HG03159 (cell line): Measurements from ENCODE around the gene MRM1.
A peak's percentile ranks its signal among the peaks of the same experiment; 100 is the strongest.

ENCODE experiments used
- ATAC-seq: cut with Tn5 transposase; IDR thresholded peaks from one replicate; pipeline ENCODE4 v1.9.1; 2021; ENCODE audit warnings: mild to moderate bottlenecking, moderate library complexity; ENCODE audit not compliant: unreplicated experiment

MRM1 gene

GRCh38 chr17:36601303-36602029 is at the start of gene MRM1:
MRM1 (plus strand) TSS chr17:36601583; CDS start chr17:36601811, 228 bp downstream.
- ATAC-seq = peak; percentile 75

DNA sequence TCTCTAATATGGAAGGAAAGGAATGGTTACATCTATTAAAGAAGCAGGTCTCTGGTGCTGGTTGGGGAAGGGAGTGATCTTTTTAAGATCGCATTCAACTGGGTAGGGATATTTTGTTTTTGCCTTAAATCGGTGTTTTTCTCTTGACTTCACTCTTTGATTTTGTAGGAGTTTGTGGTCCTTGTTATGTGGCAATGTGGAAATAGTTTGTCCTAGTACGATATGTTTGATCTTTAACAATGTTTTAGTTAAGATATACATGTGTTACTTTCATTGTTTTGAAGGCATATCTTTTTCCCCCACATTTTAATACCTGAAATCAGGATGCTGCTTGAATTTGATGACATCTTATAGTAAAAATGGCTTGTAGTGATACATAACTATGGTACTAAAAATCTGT is 47.9 kb upstream of the MRM1 start:
- ATAC-seq = no peak

DNA sequence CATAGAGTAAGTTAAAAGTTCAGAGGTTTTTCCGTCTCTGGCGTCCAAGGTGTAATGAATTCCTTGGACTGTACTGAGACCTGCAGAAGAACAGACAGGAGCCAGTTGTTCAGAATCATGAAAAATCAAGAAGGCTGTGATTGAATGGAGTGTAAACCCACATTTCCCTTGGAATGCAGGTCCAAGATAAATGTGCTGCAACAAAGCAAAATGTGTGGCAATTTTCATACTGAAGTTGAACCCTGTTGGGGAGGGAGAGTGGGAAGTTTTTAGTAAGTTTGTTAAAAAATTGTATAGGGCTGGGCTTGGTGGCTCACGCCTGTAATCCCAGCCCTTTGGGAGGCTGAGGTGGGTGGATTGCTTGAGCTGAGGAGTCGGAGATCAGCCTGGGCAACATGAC is 35.3 kb upstream of the MRM1 start:
- no peak for ATAC-seq

GRCh38 chr17:36575028-36575427 is 26.4 kb upstream of the MRM1 start:
- ATAC-seq = no peak

GRCh38 chr17:36576793-36577192 is 24.6 kb upstream of the MRM1 start:
- no peak for ATAC-seq

DNA sequence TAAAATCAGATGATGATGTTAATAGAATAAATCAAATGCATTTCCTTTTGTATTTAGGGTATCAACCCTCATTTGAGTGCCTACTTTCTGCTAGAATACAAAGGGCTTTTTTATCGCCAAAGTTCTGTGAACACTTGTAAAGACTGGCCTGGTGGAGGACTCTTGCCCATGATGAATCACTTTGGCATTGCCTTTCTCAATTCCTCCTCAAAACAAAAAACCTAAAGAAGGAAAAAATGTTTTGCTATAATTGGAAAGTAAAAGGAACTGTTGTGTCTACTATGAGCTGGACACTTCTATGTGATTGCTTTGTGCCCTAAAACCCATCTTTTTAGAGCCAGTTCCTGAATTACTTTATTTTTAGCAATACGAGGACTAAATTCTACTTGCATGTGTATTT is 22.7 kb upstream of the MRM1 start:
- ATAC-seq = no peak

DNA sequence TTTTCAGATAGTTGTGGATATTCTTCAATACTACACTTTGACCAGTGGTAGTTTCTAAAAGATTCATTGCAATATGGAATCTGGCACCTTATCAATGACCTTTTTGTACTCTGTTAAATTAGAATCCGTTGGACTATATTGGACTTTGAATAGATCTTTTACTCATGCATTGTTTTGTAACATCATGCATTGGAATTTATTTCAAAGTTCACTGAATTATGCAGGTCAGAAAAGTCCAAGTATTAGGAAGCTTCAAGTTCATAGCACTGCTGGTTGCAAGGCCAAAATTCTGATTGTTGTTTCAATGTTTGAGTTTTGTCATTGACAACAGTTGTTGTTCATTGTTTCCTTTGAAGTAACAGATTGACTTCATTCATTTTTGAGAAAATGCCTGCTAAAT is 17.6 kb upstream of the MRM1 start:
- ATAC-seq = no peak

- no peak for ATAC-seq
These were observed 15.2 kb upstream of the MRM1 start for GRCh38 chr17:36586138-36586537.

- no peak for ATAC-seq
These were observed 11.3 kb upstream of the MRM1 start for GRCh38 chr17:36590082-36590481.

- ATAC-seq = peak; percentile 71
These were observed 9.7 kb upstream of the MRM1 start, which contains the start of gene DHRS11 for GRCh38 chr17:36591434-36592315. DHRS11 (plus strand) TSS chr17:36591879; CDS start chr17:36592010, 131 bp downstream.

DNA sequence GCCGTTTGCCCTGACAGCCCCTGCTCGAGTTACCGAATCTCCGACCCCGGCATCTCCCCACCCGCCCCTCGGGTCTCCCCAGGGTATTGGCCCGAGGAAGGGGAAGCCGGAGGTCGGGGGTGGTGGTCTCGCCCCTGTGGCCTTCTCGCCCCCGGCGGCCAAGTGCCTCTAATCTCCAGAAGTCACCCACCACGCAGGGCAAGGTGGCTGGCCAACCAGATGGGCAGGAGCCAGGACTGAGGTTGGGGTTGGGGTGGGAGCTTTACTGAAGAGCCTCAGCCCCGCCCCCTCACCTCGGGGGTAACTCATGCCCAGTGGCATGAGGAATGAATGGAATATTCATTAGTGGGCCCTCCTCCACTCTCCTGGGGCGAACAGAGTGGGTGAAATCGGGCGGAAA is 9.1 kb upstream of the MRM1 start:
- ATAC-seq = no peak

DNA sequence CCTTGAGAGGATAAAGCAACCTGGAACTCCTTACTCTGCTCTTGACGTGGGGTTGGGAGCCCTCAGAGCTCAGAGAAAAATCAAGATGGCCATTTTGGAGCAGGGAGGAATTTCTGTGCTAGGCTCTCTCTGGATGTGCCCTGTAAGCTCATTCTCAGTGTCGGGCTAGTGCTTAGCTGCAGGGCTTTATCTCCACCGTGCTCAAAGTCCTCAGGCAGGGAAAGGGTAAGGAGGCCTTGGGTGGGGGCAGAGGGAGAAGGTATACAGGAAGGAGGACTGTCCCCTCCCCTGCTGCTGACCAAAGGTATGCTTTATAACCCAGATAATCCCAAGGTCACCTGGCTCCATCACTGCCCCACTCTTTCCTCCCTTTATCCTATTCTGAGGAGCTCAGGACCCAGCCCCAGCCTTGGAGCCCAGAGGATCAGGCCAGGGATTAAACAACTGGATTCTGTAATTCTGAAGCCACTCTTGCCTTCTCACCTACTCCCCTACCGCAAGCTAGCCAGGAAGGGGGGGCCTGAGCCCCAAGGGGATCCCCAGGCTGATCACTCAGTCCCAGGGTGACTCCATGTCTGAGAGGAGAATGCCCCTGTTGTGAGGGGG is 8.6 kb upstream of the MRM1 start:
- ATAC-seq = no peak

- no peak for ATAC-seq
These were observed 7.6 kb upstream of the MRM1 start for GRCh38 chr17:36593656-36594316.

- no peak for ATAC-seq
These were observed 6.6 kb upstream of the MRM1 start for GRCh38 chr17:36594626-36595401.

DNA sequence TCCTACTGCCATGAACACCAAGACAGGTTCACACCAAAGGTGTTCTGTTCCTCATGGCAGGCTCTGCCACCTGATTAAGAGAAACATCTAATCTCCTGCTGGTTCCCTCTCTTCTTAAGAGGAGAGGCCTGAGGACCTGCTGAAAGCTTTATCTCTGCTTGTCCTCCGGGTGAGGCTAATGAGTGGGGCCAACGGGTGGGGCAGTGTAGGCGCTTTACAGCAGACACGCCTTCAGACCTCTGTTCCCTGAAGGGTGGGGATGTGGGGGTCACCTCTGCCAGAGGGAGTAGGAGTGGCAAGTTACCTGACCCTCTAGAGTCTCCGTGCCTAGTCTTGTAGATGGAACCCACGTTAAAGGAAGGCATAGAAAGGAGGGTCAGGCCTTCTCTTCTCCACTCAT is 4.2 kb upstream of the MRM1 start:
- no peak for ATAC-seq

- no peak for ATAC-seq
These were observed 3.3 kb upstream of the MRM1 start for GRCh38 chr17:36597866-36598777.

- ATAC-seq = no peak
These were observed 2.4 kb upstream of the MRM1 start for GRCh38 chr17:36598951-36599401.

GRCh38 chr17:36599546-36600250 is 1.7 kb upstream of the MRM1 start:
- ATAC-seq = no peak

- ATAC-seq = no peak
These were observed 918 bp upstream of the MRM1 start for GRCh38 chr17:36600465-36600864.
